ENCODE results near the gene HJURP. TPM values are rescaled to one million over a fixed set of nuclear protein-coding genes. Genes with fewer than 3 reads are reported as not detected.

Gene HJURP
- total RNA-seq, 1 donor from 2014 or later, result under 0.01 TPM

DNA sequence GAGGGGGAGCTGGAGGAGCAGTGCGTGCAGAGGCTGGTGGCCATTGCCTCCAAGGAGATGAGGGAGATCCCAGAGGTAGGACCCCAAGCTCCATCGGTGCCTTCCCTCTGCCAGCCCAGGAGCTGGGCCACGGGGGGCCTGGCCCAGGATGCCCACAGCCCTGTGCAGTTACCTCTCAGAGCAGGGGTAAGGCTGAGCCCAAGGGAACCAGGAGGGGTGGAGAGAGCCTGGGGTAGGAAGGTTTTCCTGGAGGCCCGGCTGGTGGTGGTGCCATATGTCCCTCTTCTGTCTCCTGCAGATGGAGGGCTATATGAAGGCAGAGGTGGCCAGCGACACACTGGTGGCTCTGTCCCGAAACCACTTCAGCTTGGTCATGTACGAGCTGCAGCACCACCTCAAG is 64.8 kb downstream of the HJURP start:
- H3K27me3 ChIP-seq (ENCODE audit: control insufficient read depth, insufficient read depth, low read length), result no peaks in the 10 kb centered on the region
- H3K4me3 ChIP-seq (ENCODE audit: low read depth, low read length), result no peak overlapping the region
- no peak for DNase-seq (ENCODE audit: low read depth)
- FAIRE-seq, result no peak
- no peaks in the 10 kb centered on the region for H3K36me3 ChIP-seq (ENCODE audit: control insufficient read depth, insufficient read depth, low read length)
- TF ChIP-seq, protein P1, sequence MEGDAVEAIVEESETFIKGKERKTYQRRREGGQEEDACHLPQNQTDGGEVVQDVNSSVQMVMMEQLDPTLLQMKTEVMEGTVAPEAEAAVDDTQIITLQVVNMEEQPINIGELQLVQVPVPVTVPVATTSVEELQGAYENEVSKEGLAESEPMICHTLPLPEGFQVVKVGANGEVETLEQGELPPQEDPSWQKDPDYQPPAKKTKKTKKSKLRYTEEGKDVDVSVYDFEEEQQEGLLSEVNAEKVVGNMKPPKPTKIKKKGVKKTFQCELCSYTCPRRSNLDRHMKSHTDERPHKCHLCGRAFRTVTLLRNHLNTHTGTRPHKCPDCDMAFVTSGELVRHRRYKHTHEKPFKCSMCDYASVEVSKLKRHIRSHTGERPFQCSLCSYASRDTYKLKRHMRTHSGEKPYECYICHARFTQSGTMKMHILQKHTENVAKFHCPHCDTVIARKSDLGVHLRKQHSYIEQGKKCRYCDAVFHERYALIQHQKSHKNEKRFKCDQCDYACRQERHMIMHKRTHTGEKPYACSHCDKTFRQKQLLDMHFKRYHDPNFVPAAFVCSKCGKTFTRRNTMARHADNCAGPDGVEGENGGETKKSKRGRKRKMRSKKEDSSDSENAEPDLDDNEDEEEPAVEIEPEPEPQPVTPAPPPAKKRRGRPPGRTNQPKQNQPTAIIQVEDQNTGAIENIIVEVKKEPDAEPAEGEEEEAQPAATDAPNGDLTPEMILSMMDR (IDR thresholded peaks at IDR 0.05; ENCODE audit: insufficient read depth, low read length, severe bottlenecking), result no peak

Other genes with a start within 250 kb of the HJURP start
- under 0.01 TPM in 2 replicates for gene UGT1A8, start 236.9 kb downstream of the HJURP start, total RNA-seq
- not detected in 2 replicates for gene UGT1A10, start 218.1 kb downstream of the HJURP start, total RNA-seq
- 0.26 TPM in 1 of 2 replicates, not detected in the other for gene UGT1A9, start 182.6 kb downstream of the HJURP start, total RNA-seq
- 0.53 and 2.2 TPM in 2 replicates for gene UGT1A7, start 172.6 kb downstream of the HJURP start, total RNA-seq
- 12.9 and 43.0 TPM in 2 replicates for gene UGT1A6, start 161.6 kb downstream of the HJURP start, total RNA-seq
- 0.26 and 3.3 TPM in 2 replicates for gene UGT1A5, start 141.6 kb downstream of the HJURP start, total RNA-seq
- gene UGT1A4, start 135.8 kb downstream of the HJURP start, total RNA-seq, result 0.26 and 2.9 TPM in 2 replicates
- gene UGT1A3, start 125.5 kb downstream of the HJURP start, total RNA-seq, result 2.7 TPM in 1 of 2 replicates, not detected in the other
- under 0.01 and 1.5 TPM in 2 replicates for gene UGT1A1, start 94.3 kb downstream of the HJURP start, total RNA-seq
- gene MROH2A, start 76.2 kb downstream of the HJURP start, total RNA-seq, result not detected in 2 replicates
- gene TRPM8, start 62.8 kb upstream of the HJURP start, total RNA-seq, result not detected in 2 replicates
- gene SPP2, start 196.2 kb upstream of the HJURP start, total RNA-seq, result not detected in 2 replicates